Limb (tissue), 2 donors: ENCODE results near the gene ELAVL4.

Source experiments
- DNase-seq, 2 donors: peaks; one replicate each; pipeline ENCODE4 v3.0.0-alpha.2; 2016; ENCODE audit errors: extremely low spot score in 2 of 2

Gene ELAVL4

DNA sequence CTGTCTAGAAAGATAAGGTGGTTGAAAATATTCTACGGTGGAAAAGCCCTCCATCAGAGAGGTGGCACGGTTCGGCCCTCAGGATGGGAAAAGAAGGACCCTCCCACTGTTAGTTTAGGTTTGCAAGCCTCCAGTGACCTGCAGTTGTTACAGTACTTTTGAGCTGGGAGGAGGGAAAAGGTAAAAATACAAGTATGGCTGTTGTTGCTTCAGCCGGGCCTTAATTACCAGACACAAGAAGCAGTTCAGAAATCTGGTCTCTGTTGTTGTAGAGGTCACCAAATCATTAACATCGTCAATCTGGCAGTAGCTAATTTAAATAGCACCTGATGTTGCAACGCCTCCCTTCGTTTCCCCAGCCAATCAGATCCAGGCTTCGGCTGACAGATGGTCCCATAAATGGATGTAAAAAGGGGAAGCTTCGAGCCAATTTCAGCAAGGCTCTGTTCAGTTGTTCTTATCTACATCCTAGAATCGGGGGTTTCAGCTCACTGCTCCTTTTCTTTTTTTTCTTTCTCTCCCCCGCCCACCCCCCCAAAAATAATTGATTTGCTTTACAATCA, at the start of gene ELAVL4:
Gene ELAVL4 (plus strand): TSS at position 424 of the 563 bp plus-strand sequence. CDS start 270 bp downstream, outside the sequence.
- DNase-seq: peak in 1 of 2 donors; percentile 53

DNA sequence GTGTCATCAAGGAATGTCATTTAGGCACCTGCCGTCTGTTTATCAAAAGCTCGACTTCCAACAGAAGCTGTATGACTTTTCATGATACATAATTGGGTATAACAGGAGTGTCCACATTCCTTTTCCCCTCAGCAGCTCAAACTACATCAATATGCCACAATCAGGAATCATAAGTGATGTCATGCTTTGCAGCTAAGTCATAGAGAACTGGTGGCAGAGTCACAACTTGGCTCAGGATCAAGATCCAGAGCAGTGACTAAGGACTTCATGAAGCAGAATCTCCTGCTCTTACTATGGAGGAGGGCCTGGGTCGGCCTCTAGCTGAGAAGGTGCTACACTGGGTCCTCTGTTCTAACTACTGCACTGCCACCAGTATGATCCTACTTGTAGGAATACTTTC, 48.4 kb upstream of the ELAVL4 start:
- DNase-seq: no peak

DNA sequence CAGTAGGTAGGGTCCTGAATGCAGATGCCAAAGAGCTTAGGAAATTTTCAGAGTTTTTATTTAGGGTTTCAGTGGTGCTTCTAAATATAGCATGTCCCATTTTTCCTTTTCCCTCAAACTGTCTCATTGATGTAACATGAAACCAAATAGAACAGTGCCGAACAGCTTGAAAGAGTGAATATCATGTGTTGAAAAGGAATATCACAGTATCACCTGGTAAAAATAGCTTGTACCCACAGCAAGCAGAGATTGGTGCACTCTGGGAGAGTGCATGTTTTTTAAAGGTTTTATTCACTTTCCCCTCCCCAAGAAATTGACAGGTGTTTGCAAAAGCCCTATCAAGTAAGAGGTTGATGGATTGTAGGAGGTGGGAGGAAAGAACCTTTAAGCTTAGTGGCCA, 41.9 kb upstream of the ELAVL4 start:
- no peak for DNase-seq

DNA sequence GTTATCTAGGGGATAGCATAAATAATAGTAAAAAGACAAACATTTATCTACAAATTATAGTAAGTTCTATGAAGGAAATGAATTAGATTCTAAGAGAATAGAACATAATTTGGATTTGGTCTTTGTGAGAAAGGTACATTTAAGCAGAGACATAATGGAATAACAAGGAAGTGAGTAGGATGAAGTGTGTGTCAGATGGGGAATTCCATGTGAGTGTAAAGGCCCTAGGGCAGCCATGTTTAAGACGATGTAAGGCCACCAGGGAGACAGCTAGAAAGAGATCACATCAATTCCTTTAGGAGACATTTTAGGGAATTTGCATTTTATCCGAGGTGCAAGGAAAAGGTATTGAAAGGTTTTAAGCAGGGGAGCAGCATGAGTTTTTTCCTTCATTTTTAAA, 33.8 kb upstream of the ELAVL4 start:
- DNase-seq: no peak

DNA sequence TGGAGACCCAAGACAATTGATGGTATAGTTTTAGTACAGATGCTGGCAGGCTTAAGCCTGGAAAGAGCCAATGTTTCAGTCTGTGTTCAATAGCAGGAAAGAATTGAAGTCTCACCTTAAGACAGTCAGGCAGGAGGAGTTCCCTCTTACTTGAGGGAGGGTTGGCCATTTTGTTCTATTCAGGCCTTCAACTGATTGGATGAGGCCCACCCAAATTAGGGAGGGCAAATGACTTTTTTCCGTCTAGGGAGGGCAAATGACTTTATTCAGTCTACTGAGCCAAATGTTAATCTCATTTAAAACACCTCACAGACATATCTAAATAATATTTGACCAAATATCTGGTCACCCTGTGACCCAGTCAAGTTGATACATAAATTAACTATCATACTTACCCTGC, 31.4 kb upstream of the ELAVL4 start:
- DNase-seq: no peak

DNA sequence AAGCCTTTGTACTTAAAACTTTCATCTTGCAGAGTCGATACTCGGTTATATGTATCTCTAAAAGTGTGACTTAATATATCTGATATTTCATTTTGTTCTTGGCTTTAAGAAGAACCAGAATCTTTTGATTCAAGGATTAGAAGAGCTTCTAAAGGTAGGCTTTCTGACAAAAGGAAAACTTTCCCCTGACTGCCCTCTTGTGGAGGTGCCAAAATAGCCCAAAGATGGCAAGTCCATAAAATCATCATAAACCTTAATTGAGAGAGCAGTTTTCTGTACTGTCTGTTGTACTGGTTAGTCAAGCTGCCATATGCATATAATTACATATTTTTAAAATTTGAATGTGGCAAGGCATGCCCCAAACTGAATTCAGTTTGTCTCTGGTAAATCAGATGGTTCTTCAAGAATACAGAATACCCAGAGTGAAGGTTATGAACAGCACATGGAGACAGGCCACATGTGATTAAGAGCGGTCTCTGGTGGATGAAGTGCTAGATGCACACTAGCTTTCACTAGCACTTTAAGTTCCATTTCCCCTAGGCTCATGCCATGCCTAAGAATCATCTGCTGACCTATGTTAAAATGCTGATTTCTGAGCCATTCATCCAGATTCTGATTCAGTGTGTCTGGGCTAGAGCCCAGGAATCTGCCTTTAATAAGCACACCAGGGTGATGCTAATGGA, 27.7 kb upstream of the ELAVL4 start:
- DNase-seq: no peak

DNA sequence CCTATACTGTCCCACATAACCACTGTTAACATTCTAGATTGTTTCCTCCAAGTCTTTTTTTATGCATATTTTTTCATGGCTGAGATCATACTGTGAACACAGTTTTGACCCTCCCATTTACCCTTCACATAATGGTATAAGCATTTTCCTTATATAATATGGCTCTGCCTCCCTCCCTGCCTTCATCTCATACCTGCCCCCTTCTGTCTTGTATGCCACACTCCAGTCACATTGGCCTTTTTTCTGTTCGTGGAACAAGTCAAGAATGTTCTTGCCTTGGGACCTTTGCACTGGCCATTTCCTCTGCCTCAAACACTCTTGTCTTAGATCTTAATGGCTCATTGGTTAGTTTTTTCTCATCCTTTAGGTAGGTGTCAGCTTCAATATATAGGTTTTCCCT, 24.3 kb upstream of the ELAVL4 start:
- no peak for DNase-seq

DNA sequence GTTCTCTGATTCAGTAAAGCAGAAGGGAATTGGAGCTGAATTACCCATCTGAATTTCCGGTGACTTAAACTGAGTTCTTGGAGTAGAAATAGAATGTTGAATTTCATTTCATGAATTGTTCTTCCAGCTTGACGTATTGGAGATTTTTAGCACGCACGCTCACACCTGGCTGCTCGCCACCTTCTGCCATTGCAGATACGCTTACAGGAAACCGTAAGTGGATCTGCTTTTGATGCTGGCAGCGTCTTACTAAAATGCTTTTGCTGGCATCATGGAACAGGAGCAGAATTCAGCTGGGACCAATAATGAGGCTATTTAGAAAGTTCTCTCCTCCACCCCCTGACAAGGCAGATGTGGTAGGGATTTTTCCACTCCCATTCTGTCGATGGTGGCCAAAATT, 17.7 kb upstream of the ELAVL4 start:
- DNase-seq: peak; percentile 16 to 35

DNA sequence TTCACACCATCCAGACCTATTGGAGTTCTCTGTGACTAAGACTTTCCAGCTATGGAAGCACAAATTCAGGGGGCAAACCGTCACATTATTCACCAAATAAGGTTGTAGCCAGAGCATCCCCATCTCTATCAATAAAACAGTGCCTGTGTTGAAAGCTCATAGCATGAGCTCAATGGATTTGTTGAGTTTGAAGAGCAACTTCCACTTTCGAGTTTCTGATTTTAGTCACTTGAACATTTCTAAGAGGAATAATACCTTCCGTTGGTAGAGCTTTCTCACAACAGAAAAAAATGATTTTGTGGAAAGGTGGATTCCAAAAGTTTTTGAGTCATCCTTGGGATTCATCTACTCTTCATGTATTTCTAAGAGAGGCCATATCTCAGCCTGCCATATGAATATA, 13.0 kb upstream of the ELAVL4 start:
- no peak for DNase-seq

DNA sequence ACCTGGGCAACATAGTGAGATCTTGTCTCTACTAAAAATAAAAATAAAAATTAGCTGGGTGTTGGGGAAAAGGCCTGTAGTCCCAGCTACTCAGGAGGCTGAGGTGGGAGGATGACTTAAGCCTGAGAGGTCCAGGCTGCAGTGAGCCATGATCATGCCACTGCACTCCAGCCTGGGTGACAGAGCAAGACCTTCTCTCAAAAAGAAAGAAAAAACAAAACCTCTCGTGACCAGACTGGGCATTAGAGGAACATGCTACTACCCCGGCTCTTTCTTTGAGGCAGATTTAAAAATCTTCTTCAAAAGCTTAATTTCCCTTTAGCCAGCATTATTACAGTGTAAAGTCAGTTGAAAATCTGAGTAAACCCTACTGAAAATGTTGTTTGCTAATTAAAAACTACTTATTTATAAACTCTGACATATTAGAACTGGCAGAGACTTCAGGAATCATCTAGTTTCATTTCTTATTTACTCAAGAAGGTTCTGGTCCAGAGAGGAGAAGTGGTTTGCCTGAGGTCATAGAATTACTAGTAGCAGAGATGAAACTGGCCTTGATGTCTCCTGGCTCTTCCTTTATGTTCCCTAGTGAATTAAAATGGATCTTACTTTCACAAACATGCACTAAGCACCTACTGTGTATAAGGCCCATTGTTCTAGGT, 11.6 kb upstream of the ELAVL4 start:
- DNase-seq: no peak

DNA sequence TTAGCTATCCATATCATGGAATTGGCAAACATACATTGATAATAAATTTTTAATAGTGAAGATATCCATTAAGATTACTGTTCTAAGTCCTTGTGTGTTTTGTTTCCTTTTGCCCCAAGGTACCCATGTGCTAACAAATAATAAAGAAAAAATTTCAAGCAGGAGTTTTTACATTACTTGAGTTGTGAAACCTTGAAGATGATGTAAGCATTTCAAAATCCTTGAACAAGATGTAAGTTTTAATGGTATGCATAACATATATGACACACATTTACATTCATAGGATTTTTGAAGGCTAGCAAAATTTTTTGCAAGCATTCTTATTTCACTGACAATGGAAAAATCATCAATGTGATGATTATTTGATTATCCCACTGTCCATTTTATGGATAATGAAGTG, 10.9 kb upstream of the ELAVL4 start:
- DNase-seq: no peak

DNA sequence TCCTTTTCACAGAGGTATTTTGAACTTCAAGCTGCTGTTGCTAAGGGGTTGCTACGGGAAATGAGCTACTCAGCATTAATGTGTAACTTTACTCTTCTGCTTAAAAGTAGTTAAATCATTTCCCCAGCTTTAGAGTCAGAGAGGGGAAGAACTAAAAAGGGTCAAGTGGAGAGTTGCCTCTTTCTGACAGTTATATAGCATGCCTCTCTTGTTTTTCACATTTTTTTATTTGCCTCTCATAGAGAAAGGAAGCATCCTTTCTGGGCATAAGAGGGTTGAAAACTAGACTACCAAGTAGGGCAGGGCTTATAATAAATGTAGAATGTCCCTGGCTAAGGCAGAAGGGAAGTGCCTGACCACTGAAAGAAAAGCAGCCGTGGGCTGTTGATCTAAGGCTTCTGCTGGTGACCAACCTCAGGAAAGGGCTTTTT, 10.1 kb upstream of the ELAVL4 start:
- DNase-seq: no peak

DNA sequence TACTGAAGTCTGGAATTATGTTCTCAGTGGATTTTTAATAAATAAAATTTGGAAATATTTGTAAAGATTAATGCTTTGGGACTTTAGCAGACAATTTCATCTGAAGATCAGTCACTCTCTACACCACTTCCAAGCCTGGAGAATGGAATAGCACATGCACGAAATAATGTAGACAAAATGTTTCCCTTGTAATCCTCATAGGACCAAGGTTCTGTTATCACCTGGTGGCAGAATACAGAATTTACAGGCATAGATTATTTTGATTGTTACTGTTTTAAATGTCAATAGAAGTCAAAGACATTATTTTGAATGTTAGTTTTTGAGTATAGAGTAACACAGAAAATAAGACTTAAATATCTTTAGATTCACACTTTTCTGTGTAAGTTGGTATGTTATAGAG, 9.1 kb upstream of the ELAVL4 start:
- DNase-seq: no peak

DNA sequence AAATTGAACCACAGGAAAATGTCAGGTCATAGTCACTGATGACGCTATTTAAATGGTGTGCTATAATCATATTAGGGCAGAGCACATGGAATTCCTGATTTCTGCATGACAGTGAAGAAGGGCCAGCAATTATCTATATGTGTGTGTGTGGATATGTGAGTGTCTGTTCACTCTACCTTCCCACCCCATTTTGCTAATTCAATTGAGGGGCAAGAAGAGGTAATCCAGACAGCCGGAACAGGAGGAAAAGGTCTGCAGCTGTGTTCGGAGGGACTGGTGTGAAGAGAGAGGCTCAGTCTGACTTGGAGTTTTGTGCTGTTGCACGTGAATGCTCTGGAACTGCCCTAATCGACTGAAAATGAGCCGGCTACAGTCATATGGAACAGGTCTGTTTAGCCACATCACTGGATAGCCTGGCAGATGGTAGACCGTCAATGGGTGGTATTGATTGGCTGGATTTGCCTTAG, 5.1 kb upstream of the ELAVL4 start:
- no peak for DNase-seq

DNA sequence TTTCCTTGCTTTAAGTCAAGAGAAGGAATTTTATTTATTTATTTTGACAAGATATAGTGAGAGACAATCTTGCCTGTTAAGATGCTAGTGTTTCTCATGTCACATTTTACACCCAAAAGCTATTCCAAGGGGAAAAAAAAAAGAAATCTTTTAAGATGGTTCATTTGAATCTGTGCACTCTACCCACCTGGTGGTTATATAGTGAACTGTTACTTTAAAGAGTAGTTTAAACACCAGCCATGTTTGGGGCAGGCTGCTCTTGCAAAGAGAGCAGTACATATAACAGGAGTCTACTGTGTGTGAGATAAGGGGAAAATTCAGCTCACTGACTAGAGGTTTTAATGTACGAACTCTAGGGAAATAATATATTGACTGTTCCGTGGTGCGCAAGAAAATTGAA, 3.3 kb upstream of the ELAVL4 start:
- DNase-seq: no peak

DNA sequence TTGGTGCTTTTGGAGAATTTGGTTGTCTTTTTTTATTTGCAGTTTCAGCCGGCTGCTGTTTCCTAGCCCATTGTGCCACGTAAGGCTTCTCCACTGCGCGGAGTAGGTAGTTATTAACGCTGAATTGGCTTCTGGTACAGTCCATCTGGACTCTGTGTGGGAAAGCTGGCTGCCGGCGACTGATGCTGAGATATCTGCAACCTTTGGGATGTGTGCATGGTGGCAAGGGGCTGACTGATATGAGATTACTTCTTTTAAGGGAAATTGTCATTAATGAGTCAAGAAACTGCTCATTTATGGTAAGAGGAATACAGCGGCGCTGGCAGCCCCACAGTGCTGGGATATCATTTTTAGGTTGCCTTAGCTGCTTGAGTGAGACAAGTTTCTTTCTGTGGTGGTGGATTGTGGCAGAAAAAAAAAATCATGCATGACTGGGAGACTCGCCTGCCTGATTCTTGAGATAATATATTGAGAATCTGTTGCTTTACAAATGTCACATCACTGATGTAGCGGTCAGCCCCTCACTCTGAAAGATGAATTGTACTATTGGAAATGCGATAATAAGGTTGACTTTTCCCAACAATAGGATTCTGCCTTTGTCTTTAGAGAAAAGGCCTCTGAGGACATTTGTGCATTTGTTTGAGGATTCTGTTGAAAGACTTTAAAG, 2.5 kb upstream of the ELAVL4 start:
- DNase-seq: peak in 1 of 2 donors; percentile 32

DNA sequence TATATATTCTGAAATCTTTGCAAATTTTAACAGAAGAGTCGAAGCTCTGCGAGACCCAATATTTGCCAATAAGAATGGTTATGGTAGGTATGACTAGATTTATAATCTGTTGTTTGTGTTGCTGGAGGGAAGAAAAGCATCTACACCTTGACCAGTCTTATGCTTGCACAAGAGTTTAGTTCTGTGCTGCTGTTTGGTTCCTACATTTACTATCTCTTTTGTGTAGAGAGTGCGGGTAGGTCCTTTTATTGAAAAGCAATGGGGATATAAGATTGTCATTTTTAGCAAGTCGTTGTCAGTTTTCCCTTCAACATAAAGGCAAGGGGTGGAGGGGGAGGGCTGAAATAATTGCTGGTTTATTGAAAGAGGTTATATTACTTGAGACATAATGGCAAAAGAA, 396 bp downstream of the ELAVL4 start:
- DNase-seq: no peak

DNA sequence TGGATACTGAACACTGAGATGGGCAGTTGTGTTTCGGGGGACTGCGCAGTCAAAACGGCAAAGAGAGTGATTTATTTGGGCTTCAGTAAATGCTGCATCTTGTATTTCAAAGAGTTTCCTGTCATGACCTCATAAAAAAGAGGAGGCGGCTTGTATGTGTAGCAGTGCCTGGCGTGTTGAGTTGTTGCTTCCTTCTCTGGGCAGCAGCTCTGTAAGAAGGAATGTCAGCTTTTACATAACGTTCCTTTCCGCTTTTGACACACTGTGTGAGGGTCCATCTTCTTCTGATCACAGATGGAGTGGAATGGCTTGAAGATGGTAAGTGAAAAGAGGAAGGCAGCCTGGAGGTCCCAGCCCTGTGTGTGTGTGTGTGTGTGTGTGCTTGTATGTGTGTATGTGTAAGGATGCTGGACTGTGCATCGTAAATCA, 941 bp downstream of the ELAVL4 start:
- DNase-seq: peak; percentile 55 to 59

DNA sequence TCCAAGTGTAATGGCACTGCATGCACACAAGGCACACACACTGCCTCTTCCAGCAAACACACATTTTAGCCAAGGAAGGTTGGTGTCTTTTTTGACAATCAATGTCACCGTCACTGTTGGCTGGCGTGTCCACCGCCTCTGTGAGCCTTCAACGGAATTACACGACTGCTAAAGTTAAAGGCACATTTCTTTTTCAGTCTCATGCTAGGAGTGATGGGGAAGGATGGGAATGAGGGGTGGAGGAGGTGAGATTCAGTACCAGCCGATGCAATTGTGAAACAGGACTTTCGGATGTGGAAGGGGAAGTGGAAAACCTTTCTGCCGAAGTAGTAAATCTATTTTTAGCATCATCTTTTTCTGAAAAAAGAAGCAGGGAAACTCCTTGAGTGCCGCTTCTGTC, 1.4 kb downstream of the ELAVL4 start:
- DNase-seq: no peak

DNA sequence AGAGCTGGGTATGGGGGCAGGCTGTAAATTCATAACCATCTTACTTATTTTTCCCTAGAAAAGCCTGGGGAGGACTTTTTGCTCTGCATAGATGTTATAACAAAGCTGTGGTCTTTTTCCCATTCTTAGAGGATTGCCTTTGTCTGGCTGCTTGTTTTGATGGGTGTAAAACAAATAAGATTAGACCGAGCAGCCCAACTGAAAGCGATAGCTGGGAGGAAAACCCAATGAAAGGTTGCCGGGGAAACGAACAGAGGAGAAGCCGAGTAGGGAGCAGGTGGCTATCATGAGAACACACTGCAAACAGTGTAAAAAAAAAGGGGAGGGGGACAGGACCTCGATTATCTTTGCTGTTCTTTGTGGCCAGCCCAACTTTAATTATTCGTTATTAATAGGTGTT, 1.9 kb downstream of the ELAVL4 start:
- peak in 1 of 2 donors; percentile 40 for DNase-seq

DNA sequence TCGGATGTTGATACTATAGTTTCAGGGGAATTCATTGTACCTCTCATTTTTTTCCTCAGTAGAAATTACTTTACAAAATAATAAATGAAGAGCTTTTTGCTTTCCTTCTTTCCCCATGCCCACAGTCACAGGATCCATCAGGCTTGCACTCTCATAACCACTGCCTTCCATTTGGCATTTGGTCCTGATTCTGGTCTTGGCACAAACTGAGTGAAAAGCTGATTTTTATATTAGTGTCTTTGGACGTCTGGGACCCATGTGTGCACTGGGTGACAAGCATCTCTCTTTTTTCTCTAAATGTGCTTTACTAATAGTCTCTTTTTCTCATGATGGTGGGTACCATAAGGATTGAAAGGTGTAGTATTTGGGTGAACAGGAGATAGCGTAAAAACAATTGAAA, 2.8 kb downstream of the ELAVL4 start:
- no peak for DNase-seq

DNA sequence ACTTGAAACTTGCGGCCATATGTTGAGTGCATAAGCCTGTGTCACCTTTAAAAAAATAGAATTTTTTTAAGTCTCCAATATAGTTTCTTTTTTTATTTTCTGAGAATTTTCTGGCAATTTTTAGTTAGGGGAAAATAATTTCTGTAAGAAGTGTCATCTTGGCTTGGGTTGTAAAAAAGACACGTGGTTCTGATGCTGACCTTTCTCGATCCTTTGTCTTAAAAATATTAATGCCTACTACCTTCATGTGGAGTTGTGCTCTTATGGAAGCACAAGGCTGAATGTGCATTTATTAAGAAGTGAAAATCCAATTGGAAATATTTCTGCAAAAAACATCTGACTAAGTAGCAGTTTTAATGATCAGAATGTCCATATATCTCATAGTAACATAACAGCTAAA, 3.5 kb downstream of the ELAVL4 start:
- DNase-seq: no peak
